K562 (cell line): ENCODE results near the gene PAK1IP1. TPM values are rescaled to one million over a fixed set of nuclear protein-coding genes. Genes with fewer than 3 reads are reported as not detected.

Experiments
- BDP1 ChIP-seq: IDR thresholded peaks from 3 replicates; pipeline ENCODE4 v1.6.1; 2011; ENCODE audit not compliant: insufficient read length, insufficient read depth
- CHD2 ChIP-seq: IDR thresholded peaks from 2 replicates; pipeline ENCODE4 v1.6.1; 2011; ENCODE audit warnings: low read depth, low read length
- CREB1 ChIP-seq, 2 experiments: sonication (generic) in 1 of 2; formaldehyde crosslinking in 1 of 2; IDR thresholded peaks; 2 replicates each; pipeline versions ENCODE4 v1.6.1 to v1.8.0; 2012 to 2022; ENCODE audit warnings: inconsistent platforms in 1 of 2, mild to moderate bottlenecking in 1 of 2, missing genetic modification reagents in 1 of 2, moderate library complexity in 1 of 2
- CTCFL ChIP-seq: IDR thresholded peaks from 2 replicates; pipeline ENCODE4 v1.6.1; 2011; ENCODE audit warnings: borderline replicate concordance, low read depth, mild to moderate bottlenecking, moderate library complexity, low read length; ENCODE audit not compliant: insufficient read depth, poor library complexity, severe bottlenecking
- EGR1 ChIP-seq: fragments of 450-650 bp; conservative IDR thresholded peaks from 2 replicates; pipeline ENCODE4 v1.6.1; 2017; ENCODE audit warnings: mild to moderate bottlenecking
- GATAD2A ChIP-seq: fragments of 450-650 bp; IDR thresholded peaks from 2 replicates; pipeline ENCODE4 v1.6.1; 2017
- HNRNPUL1 ChIP-seq: fragments of 200-400 bp; formaldehyde crosslinking; IDR thresholded peaks from 2 replicates; pipeline ENCODE4 v1.6.1; 2017; ENCODE audit warnings: low read length
- KLF10 ChIP-seq: fragments of 250-450 bp; sonication (Bioruptor Pico); IDR thresholded peaks from 2 replicates; pipeline ENCODE4 v1.6.1; 2021; ENCODE audit warnings: matching md5 sums
- MCM3 ChIP-seq: fragments of 450-650 bp; IDR thresholded peaks from 2 replicates; pipeline ENCODE4 v1.6.1; 2016
- MTA2 ChIP-seq: fragments of 450-650 bp; IDR thresholded peaks from 2 replicates; pipeline ENCODE4 v1.6.1; 2016; ENCODE audit warnings: low read depth
- MYC ChIP-seq, 2 experiments: fragments of 250-450 bp in 1 of 2; sonication (Bioruptor Pico) in 1 of 2; IDR thresholded peaks; 2 replicates each; pipeline versions ENCODE4 v1.5.1 to v1.6.1; 2012 to 2021; ENCODE audit warnings: low read depth in 2 of 2, borderline replicate concordance in 1 of 2, improper control_type of control experiment in 1 of 2, low read length in 1 of 2, mild to moderate bottlenecking in 1 of 2, moderate library complexity in 1 of 2
- NCOR1 ChIP-seq: fragments of 450-650 bp; IDR thresholded peaks from 2 replicates; pipeline ENCODE4 v1.6.1; 2016; ENCODE audit warnings: mild to moderate bottlenecking, moderate library complexity
- SIX5 ChIP-seq, 2 experiments: IDR thresholded peaks; 2 replicates each; pipeline ENCODE4 v1.6.1; 2011; ENCODE audit warnings: low read length in 2 of 2, borderline replicate concordance in 1 of 2, low read depth in 1 of 2, mild to moderate bottlenecking in 1 of 2, moderate library complexity in 1 of 2; ENCODE audit not compliant: insufficient read depth in 1 of 2
- SMARCC2 ChIP-seq: fragments of 450-650 bp; IDR thresholded peaks from 2 replicates; pipeline ENCODE4 v1.6.1; 2017; ENCODE audit warnings: antibody characterized with exemption, moderate library complexity, mild to moderate bottlenecking, low read depth
- SREBF1 ChIP-seq: fragments of 150-350 bp; IDR thresholded peaks from 2 replicates; pipeline ENCODE4 v1.6.1; 2014; ENCODE audit warnings: antibody characterized with exemption, low read depth, low read length, borderline replicate concordance
- TCF7L2 ChIP-seq: fragments of 150-350 bp; IDR thresholded peaks from 2 replicates; pipeline ENCODE4 v1.6.1; 2016; ENCODE audit warnings: low read depth, mild to moderate bottlenecking, low read length, moderate library complexity
- ZBTB49 ChIP-seq: sonication (generic); formaldehyde crosslinking; IDR thresholded peaks from 2 replicates; pipeline ENCODE4 v1.8.0; 2022; ENCODE audit warnings: missing genetic modification reagents, mild to moderate bottlenecking, borderline replicate concordance
- polyA plus RNA-seq, 8 experiments: library from polyadenylated mRNA; depleted of rRNA in 4 of 8; stranded (reverse) in 5 of 8; unstranded in 3 of 8; fragments of >200 nt; fragmentation: Nextera tagmentation in 2 of 8; fragmentation: Illumina TruSeq in 1 of 8; extraction: Ambion mirVana in 2 of 8; extraction: Trizol in 1 of 8; gene quantifications; 2 replicates each; pipeline versions ENCODE4 v1.2.1 to v1.2.3, GENCODE V29; 2011 to 2014; ENCODE audit warnings: inconsistent platforms in 1 of 8, missing spikeins in 1 of 8
- total RNA-seq, 7 experiments: library from RNA; depleted of rRNA in 6 of 7; stranded (reverse); fragments of >200 nt in 6 of 7; fragmentation: Illumina TruSeq in 2 of 7; extraction: Trizol in 2 of 7; gene quantifications; 2 replicates each; pipeline versions ENCODE4 v1.2.1 to v1.2.3, GENCODE V29; 2011 to 2021; ENCODE audit warnings: low replicate concordance in 1 of 7
- TF ChIP-seq, protein P1 (sequence below): fragments of 250-450 bp; sonication (Bioruptor Pico); IDR thresholded peaks from 2 replicates; pipeline ENCODE4 v1.9.0; 2021; ENCODE audit warnings: mild to moderate bottlenecking
- TF ChIP-seq, protein P2 (sequence below): sonication (generic); formaldehyde crosslinking; IDR thresholded peaks from 2 replicates; pipeline ENCODE4 v1.8.1; 2023; ENCODE audit warnings: mild to moderate bottlenecking, missing genetic modification reagents
- TF ChIP-seq, protein P3 (sequence below): fragments of 450-650 bp; IDR thresholded peaks from 2 replicates; pipeline ENCODE4 v1.6.1; 2016

The PAK1IP1 gene
- total and polyA plus RNA-seq, 9 of the 15 experiments (the other 6 are each of a cell fraction or from before 2014, with no cell fraction given) = 50.0 to 200 (median 87.0) TPM

- TF ChIP-seq CHD2 (no peak), MCM3 (no peak), SMARCC2 (no peak), SIX5 (IDR thresholded peaks at IDR 0.05; ENCODE audit: borderline replicate concordance in 1 of 2, insufficient read depth in 1 of 2, low read depth in 1 of 2, low read length in 2 of 2) (no peak), MYC (IDR thresholded peaks at IDR 0.05; ENCODE audit: low read depth, low read length) (peak; percentile 97), MYC (CRISPR knock-in tag; IDR thresholded peaks at IDR 0.05; ENCODE audit: borderline replicate concordance, low read depth) (no peak), SREBF1 (no peak), BDP1 (no peak), CREB1 (IDR thresholded peaks at IDR 0.05) (peak; percentile 65), CREB1 (CRISPR knock-in tag; IDR thresholded peaks at IDR 0.05) (peak; percentile 68; the same call in 1 of the 2 replicates), ZBTB49 (CRISPR knock-in tag) (no peak), GATAD2A (no peak), TCF7L2 (no peak), NCOR1 (peak; percentile 47; the same call in 1 of the 2 replicates), EGR1 (no peak), CTCFL (no peak), HNRNPUL1 (no peak), MTA2 (no peak), KLF10 (CRISPR knock-in tag) (no peak)
- TF ChIP-seq, protein P1, sequence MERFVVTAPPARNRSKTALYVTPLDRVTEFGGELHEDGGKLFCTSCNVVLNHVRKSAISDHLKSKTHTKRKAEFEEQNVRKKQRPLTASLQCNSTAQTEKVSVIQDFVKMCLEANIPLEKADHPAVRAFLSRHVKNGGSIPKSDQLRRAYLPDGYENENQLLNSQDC = no peak
- TF ChIP-seq, protein P2, sequence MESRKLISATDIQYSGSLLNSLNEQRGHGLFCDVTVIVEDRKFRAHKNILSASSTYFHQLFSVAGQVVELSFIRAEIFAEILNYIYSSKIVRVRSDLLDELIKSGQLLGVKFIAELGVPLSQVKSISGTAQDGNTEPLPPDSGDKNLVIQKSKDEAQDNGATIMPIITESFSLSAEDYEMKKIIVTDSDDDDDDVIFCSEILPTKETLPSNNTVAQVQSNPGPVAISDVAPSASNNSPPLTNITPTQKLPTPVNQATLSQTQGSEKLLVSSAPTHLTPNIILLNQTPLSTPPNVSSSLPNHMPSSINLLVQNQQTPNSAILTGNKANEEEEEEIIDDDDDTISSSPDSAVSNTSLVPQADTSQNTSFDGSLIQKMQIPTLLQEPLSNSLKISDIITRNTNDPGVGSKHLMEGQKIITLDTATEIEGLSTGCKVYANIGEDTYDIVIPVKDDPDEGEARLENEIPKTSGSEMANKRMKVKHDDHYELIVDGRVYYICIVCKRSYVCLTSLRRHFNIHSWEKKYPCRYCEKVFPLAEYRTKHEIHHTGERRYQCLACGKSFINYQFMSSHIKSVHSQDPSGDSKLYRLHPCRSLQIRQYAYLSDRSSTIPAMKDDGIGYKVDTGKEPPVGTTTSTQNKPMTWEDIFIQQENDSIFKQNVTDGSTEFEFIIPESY (CRISPR knock-in tag) = peak; percentile 71
- TF ChIP-seq, protein P3, sequence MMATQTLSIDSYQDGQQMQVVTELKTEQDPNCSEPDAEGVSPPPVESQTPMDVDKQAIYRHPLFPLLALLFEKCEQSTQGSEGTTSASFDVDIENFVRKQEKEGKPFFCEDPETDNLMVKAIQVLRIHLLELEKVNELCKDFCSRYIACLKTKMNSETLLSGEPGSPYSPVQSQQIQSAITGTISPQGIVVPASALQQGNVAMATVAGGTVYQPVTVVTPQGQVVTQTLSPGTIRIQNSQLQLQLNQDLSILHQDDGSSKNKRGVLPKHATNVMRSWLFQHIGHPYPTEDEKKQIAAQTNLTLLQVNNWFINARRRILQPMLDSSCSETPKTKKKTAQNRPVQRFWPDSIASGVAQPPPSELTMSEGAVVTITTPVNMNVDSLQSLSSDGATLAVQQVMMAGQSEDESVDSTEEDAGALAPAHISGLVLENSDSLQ = peak; percentile 27; the same call in 1 of the 2 replicates
These were observed 28.2 kb downstream of the PAK1IP1 start, which contains the start of gene TMEM14C (continued) for GRCh38 chr6:10722820-10723566.
